ENCODE measurements around the gene CAMK1D.

CAMK1D gene

DNA sequence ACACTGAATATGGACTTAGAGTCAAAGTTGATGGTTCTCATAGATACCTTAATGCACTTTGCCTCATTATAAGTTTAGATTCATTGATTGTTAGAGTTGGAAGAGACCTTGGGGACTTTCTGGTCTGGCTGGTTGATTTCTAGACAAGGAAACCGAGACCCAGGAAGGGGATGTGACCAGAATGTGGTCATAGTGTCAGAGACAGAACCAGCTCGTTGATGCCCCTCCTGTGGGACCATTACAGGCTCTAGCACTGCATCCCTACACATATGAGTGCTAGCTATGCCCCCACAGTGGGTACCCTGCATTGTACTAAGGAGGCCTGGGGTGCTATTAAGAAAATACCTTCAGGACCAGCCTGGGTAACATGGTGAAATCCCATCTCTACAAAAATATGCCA, 306.6 kb downstream of the CAMK1D start:
- no peak for DNase-seq (ENCODE audit: low read depth)

DNA sequence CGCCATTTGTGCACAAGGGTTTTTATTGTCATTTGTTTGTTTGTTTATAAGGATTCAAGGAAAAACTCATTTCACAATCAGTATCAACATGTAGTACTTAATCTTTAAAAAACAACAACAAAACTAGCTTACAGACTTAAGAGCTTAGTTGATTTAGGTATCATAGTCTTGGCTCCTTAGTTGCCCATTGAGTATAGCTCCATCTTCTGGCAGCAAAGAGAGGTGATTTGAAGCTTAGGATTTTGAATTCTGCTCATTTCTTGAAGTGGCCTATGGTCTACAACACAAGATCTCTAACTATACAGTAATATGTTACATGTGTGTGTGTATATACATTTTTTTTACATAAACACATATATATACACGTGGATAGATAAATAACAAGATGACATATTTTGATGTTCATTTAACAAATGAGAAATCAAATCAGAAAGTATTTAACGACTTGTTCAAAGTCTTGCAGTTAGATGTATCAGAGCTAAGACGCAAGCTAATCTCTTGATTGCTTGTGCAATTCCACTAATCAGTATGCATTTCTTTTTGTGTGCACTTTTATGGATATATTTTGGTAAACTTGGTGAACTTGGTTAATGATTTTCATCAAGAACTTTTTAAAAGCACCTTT, 307.3 kb downstream of the CAMK1D start:
- no peak for DNase-seq (ENCODE audit: low read depth)

DNA sequence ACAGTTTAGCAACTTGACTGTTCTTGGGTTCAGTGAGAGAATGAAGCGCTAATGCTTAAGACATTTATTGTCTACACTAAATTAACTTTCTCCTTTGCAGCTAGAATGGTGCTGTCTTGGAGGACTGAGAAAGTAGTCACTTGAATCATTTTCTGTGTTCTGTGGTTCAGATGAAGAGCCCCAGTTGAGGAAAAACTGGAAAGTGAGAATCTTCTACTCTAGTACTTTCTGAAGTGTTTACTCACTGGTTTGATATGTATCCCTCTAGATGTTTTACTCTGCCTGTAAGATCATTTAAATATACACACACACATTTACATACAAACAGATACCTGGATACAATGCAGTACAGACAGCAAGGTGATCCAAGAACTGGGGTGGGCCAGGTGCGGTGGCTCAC, 308.1 kb downstream of the CAMK1D start:
- DNase-seq (ENCODE audit: low read depth): no peak

DNA sequence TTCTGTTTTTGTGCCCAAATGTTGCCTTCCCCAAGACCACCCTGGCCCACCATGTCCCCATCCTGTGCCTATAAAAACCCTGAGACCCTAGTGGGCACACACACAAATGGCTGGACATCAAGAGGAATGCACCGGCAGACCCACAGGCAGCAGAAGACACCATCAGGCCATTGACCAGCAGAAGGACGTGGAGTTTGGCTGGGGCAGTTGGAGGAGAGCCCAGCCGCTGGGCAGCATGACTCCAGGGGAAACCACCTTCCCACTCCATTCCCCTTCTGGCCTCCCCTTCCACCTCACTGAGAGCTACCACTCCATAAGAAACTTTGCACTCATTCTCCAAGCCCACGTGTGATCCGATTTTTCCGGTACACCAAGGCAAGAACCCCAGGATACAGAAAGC, 309.2 kb downstream of the CAMK1D start:
- no peak for DNase-seq (ENCODE audit: low read depth)

DNA sequence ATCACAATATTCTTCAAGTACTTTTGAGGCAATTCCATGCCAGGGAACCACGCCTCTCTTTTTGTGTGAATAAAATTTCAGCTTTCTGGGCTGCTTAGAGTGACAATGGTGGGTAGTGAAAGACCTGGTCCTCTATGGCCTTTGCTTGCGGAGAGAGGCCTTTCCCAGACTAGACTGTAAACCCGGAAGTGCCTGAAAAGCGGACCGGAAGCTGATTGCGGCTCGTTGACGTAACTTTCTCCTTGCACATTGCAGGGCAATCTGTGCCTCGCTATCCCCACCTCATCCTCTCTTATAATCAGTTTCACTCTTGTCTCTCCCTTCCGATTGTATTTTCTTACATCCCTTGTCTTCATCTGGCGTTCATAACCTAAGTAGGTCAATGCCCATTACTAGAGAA, 310.4 kb downstream of the CAMK1D start:
- no peak for DNase-seq (ENCODE audit: low read depth)

DNA sequence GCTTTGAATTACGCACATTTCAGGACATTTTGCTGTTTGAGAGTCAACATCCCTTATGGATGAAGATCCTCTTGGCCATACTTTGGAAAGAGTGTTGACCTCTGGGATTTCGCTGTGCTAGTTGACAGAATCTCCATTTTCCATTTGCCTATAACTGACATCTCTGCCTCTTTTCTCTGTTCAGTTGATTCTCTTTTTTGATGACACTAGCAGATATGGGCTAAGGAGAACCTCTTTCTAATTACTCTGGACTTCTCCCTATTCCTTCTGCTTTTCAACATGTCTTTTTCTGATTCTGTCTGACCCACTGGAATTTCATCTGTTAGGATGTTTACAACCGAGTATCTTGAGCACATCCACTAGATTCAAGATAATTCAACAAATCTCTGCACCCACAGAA, 311.5 kb downstream of the CAMK1D start:
- DNase-seq (ENCODE audit: low read depth): no peak

DNA sequence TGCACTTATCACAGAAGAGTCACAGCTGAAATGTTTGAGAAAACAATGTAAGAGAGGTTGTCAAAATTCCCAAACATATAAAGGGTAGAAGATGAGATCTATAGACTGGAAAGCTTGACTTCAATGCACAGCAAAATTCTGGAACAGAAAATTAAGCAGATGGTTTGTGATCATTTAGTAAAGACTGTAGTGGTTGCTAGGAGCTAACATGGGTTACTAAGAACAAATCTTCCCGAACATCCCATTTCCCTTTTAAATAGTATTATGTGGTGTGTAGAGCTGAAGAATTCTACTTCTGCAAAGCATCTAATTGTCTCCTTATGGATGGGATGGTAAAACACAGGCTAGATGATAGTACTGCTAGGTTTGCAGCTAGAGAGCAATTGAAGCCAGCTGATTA, 312.3 kb downstream of the CAMK1D start:
- DNase-seq (ENCODE audit: low read depth): no peak

DNA sequence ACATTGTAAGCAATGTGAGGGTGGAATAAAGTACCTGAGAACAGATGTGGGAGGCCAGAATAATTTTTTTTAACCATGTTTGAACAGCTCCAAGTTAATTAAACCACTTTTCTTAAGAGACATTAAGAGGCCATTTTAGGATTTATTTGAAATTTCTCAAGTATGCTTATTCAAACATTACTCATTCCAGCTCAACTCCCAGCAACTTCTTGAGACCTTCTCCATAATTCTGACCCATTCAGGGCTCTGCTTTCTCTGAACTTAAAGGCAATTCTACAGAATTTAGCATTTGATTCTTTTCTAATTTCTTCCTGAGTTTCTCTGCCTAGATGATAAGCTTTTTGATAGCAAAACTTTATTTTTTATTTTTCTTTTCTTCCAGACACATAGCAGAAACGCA, 314.5 kb downstream of the CAMK1D start:
- DNase-seq (ENCODE audit: low read depth): no peak

DNA sequence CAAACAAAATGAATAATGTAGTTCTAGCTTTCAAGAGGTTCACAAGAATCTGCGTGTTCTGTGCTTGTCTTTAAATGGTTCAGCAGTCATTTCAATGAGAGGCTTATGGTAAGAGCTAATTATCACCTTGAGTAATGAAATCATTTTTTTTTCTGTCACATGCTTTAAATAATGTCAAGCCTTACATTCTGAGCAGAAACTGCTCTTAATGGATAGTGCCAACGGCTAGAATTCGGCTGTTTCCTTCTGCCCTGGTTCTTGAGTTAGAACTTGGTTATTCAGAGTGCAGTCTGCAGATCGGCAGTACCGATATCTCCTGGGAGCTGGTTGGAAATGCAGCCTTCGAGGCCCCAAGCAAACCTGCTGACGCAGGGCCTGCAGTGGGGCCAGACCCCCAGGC, 316.2 kb downstream of the CAMK1D start:
- no peak for DNase-seq (ENCODE audit: low read depth)

DNA sequence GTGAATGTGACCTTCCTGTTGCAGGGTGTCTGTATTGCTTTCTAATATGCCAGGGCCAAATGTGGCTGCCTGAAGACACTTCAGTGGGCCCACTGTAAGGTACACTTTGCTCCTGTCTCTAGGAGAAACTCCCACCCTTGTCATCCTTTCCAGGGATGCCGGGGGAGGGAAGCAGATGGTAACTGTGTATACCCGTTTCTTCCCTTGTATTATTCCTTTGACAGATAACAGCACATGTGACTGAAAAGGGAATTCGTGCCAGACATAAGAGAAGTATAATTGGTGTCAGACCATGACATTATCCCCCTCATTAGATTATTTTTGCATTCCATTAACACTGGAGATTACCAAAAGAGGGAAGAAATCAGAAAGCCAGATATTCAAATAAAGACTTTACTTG, 317.7 kb downstream of the CAMK1D start:
- no peak for DNase-seq (ENCODE audit: low read depth)

DNA sequence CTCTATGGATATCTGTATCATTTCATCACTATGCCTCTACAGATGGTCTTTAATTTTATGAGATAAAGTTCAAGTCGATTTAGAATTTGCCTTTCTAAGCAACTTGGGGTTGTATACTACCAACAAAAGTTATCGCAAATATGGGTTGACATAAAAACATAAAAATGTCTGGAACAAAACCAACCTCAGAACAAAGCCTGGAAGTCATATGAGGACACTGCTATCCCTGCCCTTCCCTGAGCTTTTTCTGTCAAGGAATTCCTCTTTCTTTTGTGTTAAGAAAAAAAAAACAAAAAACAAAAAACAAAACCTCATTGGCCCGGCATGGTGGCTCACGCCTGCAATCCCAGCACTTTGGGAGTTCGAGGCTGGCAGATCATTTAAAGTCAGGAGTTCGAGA, 319.3 kb downstream of the CAMK1D start:
- no peak for DNase-seq (ENCODE audit: low read depth)

DNA sequence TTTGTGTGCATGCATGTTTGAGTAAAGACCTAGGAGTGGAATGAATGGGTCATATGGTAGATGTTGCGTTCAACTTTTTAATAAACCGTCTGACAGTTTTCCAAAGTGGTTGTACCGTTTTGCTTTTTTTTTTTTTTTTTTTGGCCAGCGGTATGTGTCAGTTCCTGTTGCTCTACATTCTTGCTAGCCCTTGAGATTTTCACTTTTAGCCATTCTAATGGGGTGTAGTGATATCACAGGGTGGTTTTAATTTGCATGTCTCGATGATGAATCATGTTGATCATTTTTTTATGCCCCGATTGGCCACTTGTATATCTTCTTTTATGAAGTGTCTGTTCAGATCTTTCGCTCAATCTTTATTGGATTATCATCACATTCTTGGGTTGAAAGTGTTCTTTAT, 320.7 kb downstream of the CAMK1D start:
- DNase-seq (ENCODE audit: low read depth): no peak

DNA sequence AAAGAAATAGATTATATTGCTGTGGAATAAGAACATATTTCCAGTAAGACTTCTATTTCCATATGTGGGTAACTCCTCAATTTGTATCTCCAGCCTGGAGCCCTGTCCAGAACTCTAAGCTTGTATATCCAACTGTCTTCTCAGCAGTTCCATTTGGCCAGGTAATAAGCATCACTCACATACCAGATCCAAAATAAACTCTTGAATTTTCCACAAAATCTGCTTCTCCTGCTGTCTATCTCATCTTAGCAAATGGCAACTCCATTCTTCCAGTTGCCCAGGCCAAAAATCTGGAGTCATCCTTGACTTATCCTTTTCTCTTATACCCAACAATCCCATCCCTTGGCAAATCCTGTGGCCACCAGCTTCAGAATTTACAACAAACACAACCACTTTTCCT, 325.8 kb downstream of the CAMK1D start:
- DNase-seq (ENCODE audit: low read depth): no peak

DNA sequence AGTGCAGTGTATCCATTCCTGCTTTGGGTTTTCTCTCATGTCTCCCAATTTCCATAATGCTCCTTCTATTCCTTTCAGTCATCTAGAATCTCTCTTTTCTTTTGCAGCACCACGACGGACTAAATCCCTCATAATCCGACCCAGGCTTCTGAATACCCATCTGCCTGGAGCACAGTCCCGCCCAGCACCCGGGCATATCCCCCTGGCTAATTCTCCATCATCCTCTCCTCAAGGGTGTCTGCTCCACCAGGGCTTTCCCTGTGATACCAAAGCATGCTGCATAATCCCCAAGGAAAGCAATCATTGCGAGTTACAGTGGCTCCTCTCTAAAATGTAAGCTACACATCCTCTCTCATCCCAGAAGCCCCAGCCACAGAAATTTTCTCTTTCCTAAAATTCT, 330.3 kb downstream of the CAMK1D start:
- no peak for DNase-seq (ENCODE audit: low read depth)

DNA sequence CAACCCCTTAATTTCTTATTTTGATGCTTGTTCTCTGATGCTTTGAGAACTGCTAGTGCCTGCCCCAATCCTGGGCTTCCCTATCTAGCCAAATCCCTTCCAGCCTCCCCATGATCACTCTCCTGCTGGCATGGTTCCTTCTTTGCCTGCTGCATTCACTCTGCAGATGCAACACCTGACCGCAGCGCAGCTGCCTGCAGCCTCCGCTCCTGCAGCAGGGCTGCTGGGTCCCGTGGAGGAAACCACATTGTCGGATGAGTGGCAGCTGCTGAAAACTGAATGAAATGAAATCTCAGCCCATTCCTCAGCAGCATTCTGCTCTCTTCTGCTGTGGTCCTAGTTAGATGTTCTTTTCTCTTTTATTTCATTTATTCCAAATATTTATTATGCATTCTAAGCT, 331.9 kb downstream of the CAMK1D start:
- no peak for DNase-seq (ENCODE audit: low read depth)

DNA sequence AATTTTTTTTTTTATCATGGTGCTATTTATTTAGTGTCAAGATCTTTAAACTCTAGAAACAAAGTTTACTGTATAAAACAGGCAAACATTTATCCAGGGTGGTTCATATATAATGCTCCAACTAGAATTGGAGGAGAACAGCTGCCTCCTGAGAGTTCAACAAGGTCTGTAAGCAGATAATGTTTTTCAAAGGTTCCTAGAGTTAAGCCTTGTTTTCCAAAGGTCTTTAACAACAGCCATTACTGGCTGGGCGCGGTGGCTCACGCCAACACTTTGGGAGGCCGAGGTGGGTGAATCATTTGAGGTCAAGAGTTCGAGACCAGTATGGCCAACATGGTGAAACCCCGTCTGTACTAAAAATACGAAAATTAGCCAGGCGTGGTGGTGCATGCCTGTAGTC, 335.4 kb downstream of the CAMK1D start:
- no peak for DNase-seq (ENCODE audit: low read depth)

DNA sequence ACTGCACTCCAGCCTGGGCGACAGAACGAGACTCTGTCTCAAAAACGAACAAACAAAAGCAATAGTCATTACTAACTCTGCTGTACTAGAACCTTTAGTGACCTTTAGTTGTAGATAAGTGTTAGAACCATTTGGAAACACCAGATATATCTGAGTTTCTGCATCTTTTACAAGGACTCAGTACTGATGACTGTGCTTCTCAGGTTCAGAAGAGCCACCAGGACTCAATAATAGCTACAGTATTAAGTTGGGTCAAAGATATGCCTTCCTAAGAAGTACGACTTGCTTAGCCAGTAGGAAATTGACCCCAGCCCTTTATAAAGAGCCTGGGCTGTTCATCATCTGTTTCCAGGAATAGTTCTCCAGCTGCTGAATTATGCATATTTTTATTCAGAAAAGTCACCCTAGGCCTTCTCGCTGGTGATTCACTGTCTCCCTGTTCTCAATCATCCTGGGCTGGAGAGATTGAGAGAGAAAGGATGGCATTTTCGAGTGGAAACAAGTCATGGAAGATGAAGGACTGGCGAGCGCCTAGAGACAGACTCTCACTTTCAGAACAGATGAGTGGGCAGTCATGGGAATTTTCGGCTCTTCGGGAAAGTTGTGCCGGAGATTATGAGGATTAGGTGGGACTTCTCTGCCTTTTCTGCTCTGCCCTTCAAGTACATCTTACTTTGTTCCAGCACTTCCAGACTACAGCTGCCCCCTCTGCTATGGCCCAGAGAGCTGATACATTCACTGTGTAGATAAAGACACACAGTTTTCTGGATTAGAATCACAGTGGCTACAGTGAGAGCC, 336.1 kb downstream of the CAMK1D start:
- no peak for DNase-seq (ENCODE audit: low read depth)

DNA sequence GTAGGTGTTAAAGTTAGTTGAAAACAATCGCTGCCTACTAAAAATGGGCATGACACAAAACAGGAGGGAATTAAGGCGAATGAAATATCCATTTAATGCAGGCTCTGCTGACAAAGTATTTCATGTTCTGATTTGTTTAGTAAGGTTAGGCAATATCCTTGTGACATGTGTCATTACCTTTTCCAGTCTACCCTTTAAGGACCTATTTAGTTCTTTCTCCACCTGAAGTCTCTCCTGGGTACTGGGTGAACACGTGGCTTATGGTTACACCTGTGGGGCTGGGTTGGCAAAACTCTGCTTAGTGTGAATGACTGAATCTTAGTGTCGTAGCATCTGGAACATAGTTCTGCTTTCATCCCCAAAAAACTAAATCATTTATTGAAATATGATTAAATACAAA, 338.6 kb downstream of the CAMK1D start:
- DNase-seq (ENCODE audit: low read depth): no peak

DNA sequence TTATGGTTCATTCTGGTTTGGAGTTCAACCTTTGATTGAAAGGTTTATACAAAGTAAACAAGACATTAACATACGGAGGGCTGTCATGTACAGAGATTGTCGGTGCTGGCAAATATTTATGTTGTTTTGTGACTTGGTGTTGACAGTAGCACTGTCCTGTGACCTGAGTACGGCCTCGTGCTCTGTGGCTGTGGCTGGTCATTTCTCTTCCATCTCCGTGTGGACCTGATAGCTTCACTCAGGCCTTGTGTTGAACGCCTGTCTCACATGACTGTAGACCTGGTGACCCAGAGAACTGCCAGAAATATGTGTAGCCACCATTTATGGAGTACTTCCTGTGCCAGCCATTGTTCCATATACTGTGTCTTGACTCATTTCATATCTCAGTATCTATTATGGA, 340.5 kb downstream of the CAMK1D start:
- no peak for DNase-seq (ENCODE audit: low read depth)

DNA sequence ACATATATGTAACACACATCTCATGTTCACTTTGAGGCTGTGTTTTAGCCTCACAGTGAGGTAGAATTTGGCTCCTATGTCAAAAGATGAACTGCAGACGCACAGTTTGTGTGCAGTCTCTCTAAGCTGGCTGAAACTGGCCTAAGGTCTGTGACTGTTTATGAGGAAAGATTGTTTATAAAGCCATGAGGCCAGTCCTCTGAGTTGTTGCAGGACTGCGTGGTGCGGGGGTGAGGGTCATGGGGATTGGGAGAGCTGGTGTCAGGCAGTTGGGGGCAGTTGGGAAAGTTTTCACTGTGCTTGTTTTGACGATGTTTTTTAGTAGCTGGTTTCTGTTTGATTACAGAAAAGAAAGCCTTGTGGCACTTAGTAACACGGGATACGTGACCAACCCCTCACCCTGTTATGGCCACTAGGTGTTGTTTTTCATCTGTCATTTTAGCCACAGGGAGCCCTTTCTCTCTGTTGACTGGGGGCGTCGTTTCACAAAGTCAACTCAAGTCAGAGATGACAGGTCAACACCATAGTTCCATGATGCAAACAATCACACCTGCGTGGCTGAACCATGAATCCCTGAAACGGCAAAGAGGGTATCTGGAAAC, 341.3 kb downstream of the CAMK1D start:
- DNase-seq (ENCODE audit: low read depth): no peak

DNA sequence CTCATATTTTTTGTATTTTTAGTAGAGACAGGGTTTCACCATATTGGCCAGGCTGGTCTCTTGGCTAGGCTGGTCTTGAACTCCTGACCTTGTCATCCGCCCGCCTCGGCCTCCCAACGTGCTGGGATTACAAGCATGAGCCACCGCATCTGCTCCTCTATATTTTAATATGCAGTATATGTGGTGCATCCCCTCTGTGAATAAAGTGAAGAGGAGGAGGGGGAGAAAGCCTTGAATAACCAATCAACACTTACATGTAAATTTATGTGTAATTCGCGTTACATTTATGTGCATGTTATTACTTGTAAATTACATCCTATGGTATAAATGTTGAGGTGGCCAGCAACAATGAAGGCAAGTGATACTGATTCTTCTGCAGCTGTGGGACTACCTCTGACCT, 342.2 kb downstream of the CAMK1D start:
- no peak for DNase-seq (ENCODE audit: low read depth)

DNA sequence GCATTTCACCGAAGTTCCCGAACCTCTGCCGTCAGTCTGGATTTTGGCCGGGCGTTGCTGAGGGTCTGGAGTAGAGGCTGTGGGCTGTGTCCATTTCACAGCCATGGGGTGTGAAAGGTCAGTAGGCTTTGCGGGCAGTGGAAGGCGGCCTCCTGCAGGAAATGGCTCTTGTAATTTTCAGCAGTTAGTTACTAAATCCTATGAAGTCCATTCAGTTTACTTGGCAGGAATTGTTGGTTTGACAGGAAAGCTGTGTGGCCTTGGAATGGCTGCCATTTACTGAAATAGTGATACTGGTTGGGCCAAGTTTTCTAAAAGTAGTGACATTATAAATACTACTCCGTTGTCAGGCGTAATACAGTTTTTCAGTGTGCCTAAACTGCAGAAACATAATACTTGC, 348.4 kb downstream of the CAMK1D start:
- no peak for DNase-seq (ENCODE audit: low read depth)

DNA sequence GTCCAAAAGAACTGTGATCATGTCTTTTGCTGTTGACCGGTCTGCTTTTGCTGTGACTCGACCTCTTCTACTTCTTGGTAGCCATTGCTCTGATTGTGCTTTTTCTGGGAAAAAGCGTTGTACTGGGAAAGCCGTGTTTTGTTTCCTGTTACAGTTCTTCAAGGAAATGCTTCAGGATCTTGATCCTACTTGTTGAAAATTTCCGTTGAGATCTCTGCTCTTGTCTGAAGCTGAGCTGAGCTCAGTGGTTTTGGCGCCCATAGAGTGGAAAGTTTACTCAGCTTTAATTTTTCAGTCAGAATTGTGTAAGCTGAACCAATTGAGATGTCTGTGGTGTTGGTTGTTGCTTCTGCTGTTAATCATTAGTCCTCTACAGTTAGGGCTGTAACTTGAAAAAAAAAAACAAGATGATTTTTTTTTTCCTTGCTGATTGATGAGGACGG, 349.9 kb downstream of the CAMK1D start:
- no peak for DNase-seq (ENCODE audit: low read depth)

Data from T follicular helper cell (primary cell).